ENCODE measurements around the gene MCHR1.
"Not testable (repeated sequence)": the region's sequence is repeated elsewhere in the genome, so short reads cannot be mapped to it uniquely, and the experiment has no call there.

DNA sequence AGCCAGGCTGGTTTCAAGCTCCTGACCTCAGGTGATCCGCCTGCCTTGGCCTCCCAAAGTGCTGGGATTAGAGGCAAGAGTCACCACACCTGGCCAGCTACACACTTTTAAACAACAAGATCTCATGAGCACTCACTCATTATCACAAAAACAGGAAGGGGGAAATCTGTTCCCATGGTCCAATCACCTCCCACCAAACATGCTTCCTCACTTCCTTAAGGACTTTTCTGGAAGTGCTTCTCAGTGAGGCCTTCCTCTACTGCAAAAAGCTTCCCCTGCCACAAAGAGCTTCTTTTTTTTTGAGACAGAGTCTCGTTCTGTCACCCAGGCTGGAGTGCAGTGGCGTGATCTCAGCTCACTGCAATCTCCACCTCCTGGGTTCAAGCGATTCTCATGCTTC lies 3.1 kb upstream of the MCHR1 start:
- TF ChIP-seq POLR2A (IDR thresholded peaks at IDR 0.05): not testable (repeated sequence)
- TF ChIP-seq, protein P1, sequence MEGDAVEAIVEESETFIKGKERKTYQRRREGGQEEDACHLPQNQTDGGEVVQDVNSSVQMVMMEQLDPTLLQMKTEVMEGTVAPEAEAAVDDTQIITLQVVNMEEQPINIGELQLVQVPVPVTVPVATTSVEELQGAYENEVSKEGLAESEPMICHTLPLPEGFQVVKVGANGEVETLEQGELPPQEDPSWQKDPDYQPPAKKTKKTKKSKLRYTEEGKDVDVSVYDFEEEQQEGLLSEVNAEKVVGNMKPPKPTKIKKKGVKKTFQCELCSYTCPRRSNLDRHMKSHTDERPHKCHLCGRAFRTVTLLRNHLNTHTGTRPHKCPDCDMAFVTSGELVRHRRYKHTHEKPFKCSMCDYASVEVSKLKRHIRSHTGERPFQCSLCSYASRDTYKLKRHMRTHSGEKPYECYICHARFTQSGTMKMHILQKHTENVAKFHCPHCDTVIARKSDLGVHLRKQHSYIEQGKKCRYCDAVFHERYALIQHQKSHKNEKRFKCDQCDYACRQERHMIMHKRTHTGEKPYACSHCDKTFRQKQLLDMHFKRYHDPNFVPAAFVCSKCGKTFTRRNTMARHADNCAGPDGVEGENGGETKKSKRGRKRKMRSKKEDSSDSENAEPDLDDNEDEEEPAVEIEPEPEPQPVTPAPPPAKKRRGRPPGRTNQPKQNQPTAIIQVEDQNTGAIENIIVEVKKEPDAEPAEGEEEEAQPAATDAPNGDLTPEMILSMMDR (IDR thresholded peaks at IDR 0.05 in 4 of 5, conservative IDR thresholded peaks at IDR 0.05 in 1 of 5): not testable (repeated sequence)

All from gastrocnemius medialis (tissue), 4 donors.